ENCODE measurements around the gene C1QTNF2. TPM values are rescaled to one million over a fixed set of nuclear protein-coding genes. Genes with fewer than 3 reads are reported as not detected.

The C1QTNF2 gene
- total and polyA plus RNA-seq, 8 donors: 0.45 to 4.0 (median 1.1) TPM; not detected in 2

DNA sequence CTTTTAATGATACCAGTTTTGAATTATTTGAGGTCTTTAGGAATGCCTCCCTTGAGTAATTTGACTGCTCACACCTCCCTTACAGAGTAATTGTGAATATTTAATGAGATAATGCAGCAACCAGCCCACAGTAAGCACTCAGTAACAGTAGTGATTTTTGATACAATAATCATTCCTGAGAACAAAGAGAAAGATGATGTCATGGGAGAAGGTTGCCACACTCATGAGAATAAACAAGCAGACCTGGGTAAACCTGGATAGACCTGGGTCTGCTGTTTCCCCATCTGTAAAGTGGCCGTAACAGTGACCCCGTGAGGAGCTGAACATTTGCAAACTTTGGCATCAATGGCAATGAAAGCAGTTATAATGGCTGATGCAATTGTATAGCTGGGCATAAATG lies 4.2 kb downstream of the C1QTNF2 start:
- WGBS, 5 donors: 91 to 97% (median 92%) methylated on average over 2 of the region's 2 CpGs

DNA sequence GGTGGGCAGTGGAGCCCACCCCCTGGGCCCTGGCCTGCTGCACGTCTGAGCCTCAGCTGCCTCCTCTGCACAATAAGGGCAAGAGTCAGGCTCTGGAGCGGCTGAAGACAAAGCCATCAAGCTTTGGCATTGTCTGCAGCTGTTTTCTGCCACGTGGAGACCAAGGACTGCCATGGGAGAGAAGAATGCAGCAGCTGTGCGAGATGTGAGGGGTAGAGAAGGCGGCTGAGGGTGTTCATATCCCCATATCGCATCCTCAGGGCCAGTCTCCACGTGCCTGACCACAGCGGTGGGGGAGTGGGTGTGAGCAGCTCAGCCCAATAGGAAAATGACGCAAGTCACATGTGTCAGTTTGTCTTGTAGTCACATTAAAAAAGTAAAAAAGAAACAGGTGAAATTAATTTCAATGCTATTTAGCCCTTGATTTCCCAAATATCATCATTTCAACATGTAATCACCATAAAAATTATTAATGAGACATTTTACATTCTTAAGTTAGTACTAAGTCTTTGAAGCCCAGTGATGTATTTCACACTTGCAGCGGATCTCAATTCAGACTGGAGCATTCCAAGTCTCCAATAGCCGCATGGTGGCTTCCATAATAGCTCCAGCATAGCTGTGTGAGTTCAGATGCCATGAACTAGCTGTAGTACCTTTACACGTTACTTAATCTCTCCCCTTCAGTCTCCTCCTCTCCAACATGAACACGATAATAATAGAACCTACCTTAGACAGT lies 6.6 kb downstream of the C1QTNF2 start:
- no peak for DNase-seq
- H3K27ac ChIP-seq: peak overlapping the region in 3 of 5 donors; percentile 23 to 65 (median 52)
- peaks cover 0 to 22% (median 13%) of the 10 kb centered on the region in 4 donors for H3K4me1 ChIP-seq
- TF ChIP-seq EP300 (IDR thresholded peaks at IDR 0.05) (no peak), POLR2AphosphoS5 (IDR thresholded peaks at IDR 0.05) (no peak), POLR2A (IDR thresholded peaks at IDR 0.05) (no peak)
- TF ChIP-seq, protein P1, sequence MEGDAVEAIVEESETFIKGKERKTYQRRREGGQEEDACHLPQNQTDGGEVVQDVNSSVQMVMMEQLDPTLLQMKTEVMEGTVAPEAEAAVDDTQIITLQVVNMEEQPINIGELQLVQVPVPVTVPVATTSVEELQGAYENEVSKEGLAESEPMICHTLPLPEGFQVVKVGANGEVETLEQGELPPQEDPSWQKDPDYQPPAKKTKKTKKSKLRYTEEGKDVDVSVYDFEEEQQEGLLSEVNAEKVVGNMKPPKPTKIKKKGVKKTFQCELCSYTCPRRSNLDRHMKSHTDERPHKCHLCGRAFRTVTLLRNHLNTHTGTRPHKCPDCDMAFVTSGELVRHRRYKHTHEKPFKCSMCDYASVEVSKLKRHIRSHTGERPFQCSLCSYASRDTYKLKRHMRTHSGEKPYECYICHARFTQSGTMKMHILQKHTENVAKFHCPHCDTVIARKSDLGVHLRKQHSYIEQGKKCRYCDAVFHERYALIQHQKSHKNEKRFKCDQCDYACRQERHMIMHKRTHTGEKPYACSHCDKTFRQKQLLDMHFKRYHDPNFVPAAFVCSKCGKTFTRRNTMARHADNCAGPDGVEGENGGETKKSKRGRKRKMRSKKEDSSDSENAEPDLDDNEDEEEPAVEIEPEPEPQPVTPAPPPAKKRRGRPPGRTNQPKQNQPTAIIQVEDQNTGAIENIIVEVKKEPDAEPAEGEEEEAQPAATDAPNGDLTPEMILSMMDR (IDR thresholded peaks at IDR 0.05): no peak
- no peak overlapping the region for H3K4me3 ChIP-seq
- H3K27me3 ChIP-seq: peaks cover 0 to 8% (median 0%) of the 10 kb centered on the region in 3 donors
- intact Hi-C loops (cut with DNase I; ENCODE audit: low total_unique reads): no loop called here
- no peaks in the 10 kb centered on the region for H3K36me3 ChIP-seq
- H3K9me3 ChIP-seq: no peaks in the 10 kb centered on the region
- 71 to 82% (median 72%) methylated on average over 13 of the region's 13 CpGs for WGBS, 5 donors

More for the DNA sequence above, 4.2 kb downstream of the C1QTNF2 start:
- Histone ChIP-seq H3K9me3 (no peaks in the 10 kb centered on the region), H3K4me1 (peaks cover 0 to 19% (median 12%) of the 10 kb centered on the region in 4 donors), H3K27ac (no peak overlapping the region), H3K4me3 (no peak overlapping the region), H3K36me3 (no peaks in the 10 kb centered on the region), H3K27me3 (peaks cover 0 to 28% (median 12%) of the 10 kb centered on the region in 3 donors)
- TF ChIP-seq, protein P1 (IDR thresholded peaks at IDR 0.05): no peak
- TF ChIP-seq POLR2AphosphoS5 (IDR thresholded peaks at IDR 0.05): no peak
- no peak for TF ChIP-seq POLR2A (IDR thresholded peaks at IDR 0.05)
- TF ChIP-seq EP300 (IDR thresholded peaks at IDR 0.05): no peak
- no peak for DNase-seq
- intact Hi-C loops (cut with DNase I; ENCODE audit: low total_unique reads): no loop called here

DNA sequence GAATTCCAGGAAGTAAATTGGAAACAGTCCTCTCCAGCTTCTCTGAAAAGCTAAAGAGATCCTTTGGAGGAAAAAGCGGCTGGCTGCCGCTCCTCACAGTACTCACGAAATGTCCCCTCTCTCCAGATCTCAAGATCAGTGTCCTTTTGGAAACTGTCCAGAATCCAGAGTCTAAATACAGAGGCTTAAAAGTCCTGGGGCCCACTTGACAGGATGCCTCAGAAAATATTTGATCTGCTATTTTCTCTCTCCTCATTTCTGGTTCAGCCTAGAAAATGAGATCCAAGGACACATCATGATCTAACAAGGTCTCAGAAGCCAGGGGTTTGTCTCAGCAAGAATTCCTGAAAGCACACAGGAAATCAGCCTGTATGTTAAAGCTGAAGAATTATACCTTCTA lies 7.2 kb downstream of the C1QTNF2 start:
- Histone ChIP-seq H3K4me1 (peaks cover 0 to 28% (median 16%) of the 10 kb centered on the region in 4 donors), H3K4me3 (no peak overlapping the region), H3K27me3 (peaks cover 0 to 5% (median 0%) of the 10 kb centered on the region in 3 donors), H3K9me3 (no peaks in the 10 kb centered on the region), H3K27ac (peak overlapping the region in 3 of 5 donors; percentile 23 to 65 (median 52)), H3K36me3 (no peaks in the 10 kb centered on the region)
- 32 to 61% (median 45%) methylated on average over 3 of the region's 3 CpGs for WGBS, 5 donors
- peak in 1 of 2 donors; percentile 66 for DNase-seq
- TF ChIP-seq EP300 (IDR thresholded peaks at IDR 0.05) (no peak), POLR2A (IDR thresholded peaks at IDR 0.05) (no peak)
- intact Hi-C loops (cut with DNase I; ENCODE audit: low total_unique reads): no loop called here

DNA sequence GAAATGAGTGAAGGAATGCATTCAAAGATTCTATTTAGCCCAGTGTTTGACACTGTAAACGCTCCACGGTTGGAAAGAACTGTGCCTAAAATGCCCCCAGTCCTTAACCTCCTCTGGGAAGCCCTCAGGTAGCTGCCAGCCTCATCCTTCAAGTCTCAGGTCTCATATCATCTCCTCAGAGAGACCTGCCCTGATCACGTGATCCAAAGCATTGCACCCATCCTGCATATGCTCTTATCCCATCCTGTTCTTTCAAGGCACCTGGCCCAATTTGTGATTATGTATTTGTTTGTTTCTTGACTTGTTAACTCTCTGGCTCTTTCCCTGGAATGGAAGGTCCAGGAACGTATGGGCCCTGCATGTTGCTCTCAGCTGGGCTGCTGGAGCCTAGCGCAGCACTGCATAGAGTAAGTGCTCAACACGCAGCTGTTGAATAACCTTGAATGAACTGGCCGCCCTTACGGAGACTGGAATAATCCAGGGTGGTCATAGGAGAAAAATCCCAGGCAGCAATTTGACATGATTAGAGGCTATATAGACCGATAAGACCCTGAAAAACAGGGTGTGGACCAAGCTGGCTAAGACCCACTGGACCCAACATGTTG lies 8.7 kb downstream of the C1QTNF2 start:
- H3K36me3 ChIP-seq: no peaks in the 10 kb centered on the region
- H3K4me1 ChIP-seq: peaks cover 0 to 40% (median 22%) of the 10 kb centered on the region in 4 donors
- intact Hi-C loops (cut with DNase I; ENCODE audit: low total_unique reads): no loop called here
- DNase-seq: no peak
- TF ChIP-seq POLR2AphosphoS5 (IDR thresholded peaks at IDR 0.05) (no peak), POLR2A (IDR thresholded peaks at IDR 0.05) (no peak), EP300 (IDR thresholded peaks at IDR 0.05) (no peak)
- TF ChIP-seq, protein P1 (IDR thresholded peaks at IDR 0.05): no peak
- H3K4me3 ChIP-seq: no peak overlapping the region
- no peaks in the 10 kb centered on the region for H3K27me3 ChIP-seq
- WGBS, 5 donors: 68 to 82% (median 74%) methylated on average over 9 of the region's 9 CpGs
- no peak overlapping the region for H3K27ac ChIP-seq
- no peaks in the 10 kb centered on the region for H3K9me3 ChIP-seq

Measured in stomach (tissue), 9 donors.